HG02943 (cell line): ENCODE measurements around the gene STING1.

Source experiments
- ATAC-seq: cut with Tn5 transposase; IDR thresholded peaks from one replicate; pipeline ENCODE4 v1.9.1; 2021; ENCODE audit warnings: mild to moderate bottlenecking, low read depth, moderate library complexity; ENCODE audit not compliant: unreplicated experiment

STING1 gene

DNA sequence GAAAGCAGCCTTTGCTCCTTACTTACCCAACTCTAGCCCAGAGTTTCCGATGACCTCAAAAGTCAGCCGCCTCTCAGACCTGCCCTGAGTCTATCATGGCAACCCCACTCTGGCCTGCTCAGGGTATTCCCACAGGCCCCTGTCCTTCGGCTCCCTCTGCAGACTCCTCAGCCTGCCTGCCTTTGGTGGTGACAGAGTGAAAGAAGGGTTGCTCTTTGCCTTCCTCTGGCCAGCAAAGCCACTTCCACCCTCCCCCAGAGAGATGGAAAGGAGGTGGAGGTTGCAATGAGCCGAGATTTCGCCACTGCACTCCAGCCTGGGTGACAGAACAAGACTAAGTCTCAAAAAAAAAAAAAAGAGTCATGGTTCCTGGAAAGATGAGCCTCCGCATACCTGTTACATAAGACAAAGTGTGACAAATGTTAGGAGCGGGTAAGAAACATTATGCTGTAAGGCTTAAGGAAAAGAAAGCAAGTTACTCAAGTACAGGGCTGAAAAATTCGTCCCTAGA is 14.1 kb downstream of the STING1 start:
- ATAC-seq: no peak

DNA sequence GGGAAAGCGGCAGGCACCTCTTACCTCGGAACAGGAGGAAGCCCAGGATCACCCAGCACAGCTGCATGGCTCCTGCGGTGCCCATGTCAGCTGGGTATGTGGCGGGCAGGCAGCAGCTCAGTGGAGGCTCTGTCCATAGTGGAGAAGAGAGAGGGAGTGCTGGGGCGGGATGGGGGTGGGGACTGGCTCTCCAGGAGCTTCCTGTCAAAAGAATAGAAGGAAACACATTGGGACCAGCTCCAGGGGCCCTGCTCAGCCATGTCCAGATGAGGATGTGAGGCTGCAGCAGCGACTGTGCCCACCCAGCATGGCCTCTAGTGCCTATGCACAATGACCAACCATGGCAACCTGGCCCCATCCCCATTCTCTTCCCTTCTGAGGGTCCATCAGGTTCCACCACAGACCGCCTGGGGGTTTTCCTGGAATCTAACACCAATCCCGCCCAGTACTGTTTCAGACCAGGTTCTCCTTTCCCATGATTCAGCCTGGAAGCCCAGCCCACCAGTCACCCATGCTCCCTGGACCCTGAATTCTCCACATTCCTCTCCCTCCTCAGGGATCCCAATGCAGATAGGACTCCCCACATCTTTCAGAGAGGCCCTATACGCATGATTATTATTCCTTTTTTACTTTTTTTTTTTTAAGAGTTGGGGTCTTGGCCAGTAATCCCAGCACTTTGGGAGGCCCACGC is 19.8 kb downstream of the STING1 start, which contains the start of gene ECSCR:
TSS of gene ECSCR (minus strand) at position 158 of the 691 bp plus-strand sequence. CDS start at position 85, 73 bp downstream.
- ATAC-seq: no peak

DNA sequence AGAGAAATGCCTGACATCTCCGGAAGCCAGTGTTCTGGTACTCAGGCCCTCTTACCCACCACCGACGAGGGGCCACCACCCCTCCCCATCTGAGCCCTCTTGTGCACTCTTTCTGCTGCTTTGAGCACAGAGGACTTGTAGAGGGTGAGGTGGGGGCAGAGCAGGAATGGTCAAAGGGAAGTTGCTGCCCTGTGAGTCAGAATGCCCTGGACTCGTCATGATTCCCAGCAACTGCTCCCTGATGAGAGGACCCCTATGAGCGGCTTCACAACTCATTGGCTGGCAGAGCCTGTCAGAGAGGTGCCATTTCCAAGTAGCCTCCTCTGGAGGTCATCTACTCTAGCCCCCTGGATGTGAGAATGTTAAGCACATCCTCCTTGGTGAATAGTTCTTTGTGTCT is 20.9 kb downstream of the STING1 start:
- ATAC-seq: no peak

- ATAC-seq: no peak
Measured at GRCh38 chr5:139461176-139461575, 21.4 kb downstream of the STING1 start.

- no peak for ATAC-seq
Measured at GRCh38 chr5:139460455-139460854, 22.1 kb downstream of the STING1 start.

DNA sequence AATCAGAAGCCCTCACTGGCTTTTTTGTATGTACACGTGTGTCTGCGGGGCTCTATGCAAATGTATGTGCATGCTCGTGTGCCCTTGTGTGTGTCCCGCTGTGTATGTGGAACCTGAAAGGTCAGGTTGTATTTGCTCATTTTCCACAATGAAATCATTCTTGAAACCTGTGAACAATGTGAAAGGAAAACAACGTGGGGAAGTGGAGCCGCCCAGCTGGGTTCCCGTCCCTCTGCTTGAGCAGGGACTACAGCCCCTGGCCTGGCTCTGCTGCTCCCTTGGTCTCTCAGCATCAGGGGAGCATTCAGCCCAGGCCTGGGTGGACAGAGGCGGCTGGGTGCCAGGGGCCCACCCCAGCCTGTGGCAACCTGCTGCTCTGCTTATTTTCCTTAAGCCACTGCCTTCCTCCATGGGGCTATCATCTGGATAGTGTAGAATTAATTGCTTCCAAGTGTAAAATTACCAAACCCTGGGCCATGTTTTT is 23.1 kb downstream of the STING1 start:
- ATAC-seq: peak; percentile 20

GRCh38 chr5:139458580-139459407 is 23.8 kb downstream of the STING1 start:
- ATAC-seq: peak; percentile 62

- ATAC-seq: no peak
Measured at GRCh38 chr5:139457653-139458306, 24.8 kb downstream of the STING1 start.

- no peak for ATAC-seq
Measured at GRCh38 chr5:139457241-139457640, 25.3 kb downstream of the STING1 start.

- no peak for ATAC-seq
Measured at GRCh38 chr5:139456776-139457175, 25.8 kb downstream of the STING1 start.

- no peak for ATAC-seq
Measured at GRCh38 chr5:139454568-139455290, 27.8 kb downstream of the STING1 start.

DNA sequence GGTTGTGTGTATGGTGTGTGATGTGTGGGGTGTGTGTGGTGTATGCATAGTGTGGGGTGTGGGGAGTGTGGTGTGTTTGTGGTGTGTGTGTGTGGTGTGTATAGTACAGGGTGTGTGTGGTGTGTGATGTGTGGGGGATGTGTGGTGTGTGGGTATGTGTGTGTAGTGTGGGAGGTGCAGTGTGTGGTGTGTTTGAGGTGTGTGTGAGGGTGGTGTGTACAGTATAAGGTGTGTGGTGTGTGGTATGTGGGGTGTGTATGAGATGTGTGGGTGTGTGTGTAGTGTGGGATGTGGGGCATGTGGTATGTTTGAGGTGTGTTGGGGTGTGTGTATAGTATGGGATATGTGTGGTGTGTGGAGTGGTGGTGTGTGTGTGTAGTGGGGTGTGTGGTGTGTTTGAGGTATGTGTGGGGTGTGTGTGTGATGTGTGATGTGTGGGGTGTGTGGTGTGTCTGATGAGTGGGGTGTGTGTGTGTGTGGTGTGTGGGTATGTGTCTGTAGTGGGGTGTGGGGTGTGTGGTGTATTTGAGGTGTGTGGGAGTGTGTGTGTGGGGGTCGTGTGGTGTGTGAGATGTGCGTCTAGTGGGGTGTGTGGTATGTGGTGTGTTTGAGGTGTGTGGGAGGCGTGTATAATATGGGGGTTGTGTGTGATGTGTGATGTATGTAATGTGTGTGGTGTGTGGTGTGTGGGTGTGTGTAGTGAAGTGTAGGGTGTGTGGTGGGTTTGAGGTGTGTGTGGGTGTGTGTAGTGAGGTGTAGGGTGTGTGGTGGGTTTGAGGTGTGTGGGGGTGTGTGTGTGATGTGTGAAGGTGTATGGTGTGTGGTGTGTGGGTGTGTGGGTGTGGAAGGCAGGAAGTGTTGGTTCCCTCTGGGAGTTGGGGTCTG is 28.6 kb downstream of the STING1 start:
- no peak for ATAC-seq

DNA sequence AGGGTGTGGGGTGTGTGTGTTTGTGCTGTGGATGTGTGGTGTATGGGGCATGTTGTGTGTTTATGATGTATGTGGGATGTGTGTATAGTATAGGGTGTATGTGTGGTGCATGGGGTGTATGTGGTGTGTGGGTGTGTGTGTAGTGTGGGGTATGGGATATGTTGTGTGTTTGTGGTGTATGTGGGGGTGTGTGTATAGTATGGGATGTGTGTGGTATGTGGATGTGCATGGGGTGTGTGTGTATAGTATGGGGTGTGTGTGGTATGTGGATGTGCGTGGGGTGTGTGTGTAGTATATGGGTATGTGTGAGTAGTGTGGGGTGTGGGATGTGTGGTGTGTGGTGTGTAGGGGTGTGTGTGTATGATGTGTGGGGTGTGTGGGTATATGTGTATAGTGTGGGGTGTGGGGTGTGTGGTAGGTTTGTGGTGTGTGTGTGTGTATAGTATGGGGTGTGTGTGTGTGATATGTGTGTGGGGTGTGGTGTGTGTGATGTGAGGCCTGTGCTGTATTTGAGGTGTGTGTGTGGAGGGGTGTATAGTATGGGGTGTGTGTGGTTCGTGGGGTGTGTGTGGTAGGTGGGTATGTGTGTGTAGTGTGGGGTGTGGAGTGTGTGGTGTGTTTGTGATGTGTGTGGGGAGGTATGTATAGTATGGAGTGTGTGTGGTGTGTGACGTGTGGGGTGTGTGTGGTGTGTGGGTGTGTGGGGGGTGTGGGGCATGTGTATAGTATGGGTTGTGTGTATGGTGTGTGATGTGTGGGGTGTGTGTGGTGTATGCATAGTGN is 30.5 kb downstream of the STING1 start:
- ATAC-seq: no peak

GRCh38 chr5:139451176-139451575 is 31.4 kb downstream of the STING1 start:
- ATAC-seq: no peak

DNA sequence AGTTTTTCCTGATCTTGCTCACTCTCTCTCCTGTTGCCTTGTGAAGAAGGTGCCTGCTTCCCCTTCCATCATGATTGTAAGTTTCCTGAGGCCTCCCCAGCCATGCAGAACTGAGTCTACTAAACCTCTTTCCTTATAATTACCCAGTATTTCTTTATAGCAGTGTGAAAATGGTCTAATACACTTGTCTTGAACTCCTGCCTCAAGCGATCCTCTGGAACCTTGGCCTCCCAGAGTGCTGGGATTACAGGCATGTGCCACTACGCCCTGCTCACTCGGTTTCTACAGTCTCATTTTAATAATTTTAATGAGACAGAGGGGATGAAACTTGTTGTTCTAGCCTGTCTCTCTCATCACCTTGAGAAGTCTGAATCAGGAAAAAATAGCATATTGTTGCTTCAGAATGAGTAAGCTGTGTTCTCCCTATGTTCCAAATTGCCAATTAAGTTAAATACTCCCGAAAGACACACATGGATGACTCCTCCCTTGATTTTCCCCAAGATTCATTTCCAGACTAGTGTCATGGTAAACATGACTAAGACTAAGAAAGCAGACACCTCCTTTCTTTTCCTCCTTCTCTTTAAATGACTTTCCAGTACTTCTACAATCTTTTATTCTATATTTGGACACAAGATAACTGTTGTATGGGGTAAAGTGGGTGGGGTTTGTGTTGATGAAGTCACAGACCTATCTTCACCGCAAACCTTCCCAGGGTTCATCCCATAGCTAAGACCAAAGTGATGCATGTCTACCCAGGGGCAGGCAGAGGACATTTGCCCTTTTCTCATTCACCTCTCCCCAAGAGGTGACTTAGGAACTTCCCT is 35.4 kb downstream of the STING1 start:
- ATAC-seq: no peak

DNA sequence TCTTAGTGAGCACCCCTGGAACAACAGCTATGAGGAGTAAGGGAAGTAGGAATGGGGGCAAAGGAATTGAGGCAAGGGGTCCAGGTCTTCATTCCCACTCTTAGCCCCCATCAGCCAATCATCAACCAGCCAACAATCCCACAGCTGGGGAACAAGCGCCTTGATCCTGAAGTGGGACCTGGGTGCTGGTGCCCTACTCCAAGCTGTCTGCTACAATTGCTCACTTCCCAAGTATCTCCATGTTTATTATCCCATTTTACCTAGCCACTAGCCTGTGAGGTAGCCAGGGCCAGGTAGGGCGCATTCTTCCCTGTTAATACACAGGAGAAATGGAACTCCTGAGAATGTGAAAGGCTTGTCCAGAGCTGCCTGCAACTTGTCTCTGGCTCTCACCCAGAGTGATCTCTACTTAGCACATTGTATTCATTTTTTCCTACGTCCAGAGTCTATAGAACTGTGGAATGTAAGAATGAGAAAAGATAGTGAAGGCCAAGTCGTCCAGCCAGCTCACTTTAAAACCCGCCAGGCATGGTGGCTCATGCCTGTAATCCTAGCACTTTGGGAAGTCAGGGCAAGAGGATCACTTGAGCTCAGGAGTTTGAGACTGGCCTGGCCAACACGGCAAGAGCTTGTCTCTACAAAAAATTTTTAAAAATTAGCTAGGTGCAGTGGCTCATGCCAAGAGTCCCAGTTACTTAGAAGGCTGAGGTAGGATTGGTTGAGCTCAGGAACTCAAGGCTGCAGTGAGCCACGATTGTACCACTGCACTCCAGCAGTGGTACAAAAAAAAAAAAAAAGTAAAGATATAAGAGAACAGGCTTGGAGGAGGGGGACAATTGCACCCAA is 37.0 kb downstream of the STING1 start:
- no peak for ATAC-seq
